Measurements from ENCODE around the gene NR3C2.

- TF ChIP-seq CTCF (IDR thresholded peaks at IDR 0.05) = no peak
- no peak for TF ChIP-seq ZFX (IDR thresholded peaks at IDR 0.05; ENCODE audit: borderline replicate concordance)
Observed at GRCh38 chr4:148429206-148429605, 13.0 kb downstream of the NR3C2 start.
